HG03196 (cell line): Measurements from ENCODE around the gene DONSON.
A peak's percentile ranks its signal among the peaks of the same experiment; 100 is the strongest.

ENCODE experiments used
- ATAC-seq: cut with Tn5 transposase; IDR thresholded peaks from one replicate; pipeline ENCODE4 v1.9.1; 2021; ENCODE audit not compliant: unreplicated experiment

Gene DONSON

GRCh38 chr21:33541756-33542639 lies 46.5 kb downstream of the DONSON start, which contains the start of gene GART:
GART (minus strand) TSS chr21:33542117; CDS start chr21:33539315, 2,802 bp downstream.
- peak; percentile 57 for ATAC-seq

DNA sequence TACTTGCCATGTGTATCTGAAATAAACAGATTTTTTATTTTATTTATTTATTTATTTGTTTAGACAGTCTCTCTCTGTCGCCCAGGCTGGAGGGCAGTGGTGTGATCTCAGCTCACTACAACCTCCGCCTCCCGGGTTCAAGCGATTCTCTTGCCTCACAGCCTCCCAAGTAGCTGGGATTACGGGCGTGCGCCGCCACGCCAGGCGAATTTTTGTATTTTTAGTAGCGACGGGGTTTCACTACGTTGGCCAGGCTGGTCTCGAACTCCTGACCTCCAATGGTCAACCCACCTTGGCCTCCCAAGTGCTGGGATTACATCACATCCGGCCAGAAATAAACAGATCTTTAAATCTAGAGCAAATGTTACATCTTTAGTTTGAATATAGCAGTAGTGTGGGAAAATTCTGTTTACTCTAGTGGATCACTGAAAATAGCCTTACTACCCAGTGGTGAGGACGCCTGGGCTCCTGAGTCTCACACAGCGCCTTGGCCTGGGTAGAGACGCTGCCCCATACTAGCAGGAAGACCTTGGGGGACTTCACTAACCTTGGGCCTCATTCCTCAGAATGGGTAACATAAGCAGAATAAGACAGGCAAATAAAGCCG lies 47.3 kb downstream of the DONSON start:
- no peak for ATAC-seq

DNA sequence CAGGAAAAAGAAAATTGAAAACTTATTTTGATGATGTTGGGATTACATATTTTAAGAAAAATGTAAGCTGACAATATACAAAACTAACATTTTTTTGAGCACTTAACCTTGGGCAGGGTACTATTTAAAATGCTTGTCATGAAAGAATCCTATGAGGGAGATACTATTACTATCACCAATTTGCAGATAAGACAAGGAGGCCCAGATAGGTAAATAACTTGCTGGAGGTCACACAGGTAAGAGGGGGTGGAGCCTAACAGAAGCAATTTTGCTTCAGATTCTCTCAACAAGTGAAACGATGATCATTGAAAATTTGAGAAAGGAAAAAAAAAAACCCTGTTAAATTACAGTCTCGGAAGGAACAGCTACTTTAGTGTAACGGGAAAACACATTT lies 47.8 kb downstream of the DONSON start:
- no peak for ATAC-seq

GRCh38 chr21:33539616-33540015 lies 48.9 kb downstream of the DONSON start:
- no peak for ATAC-seq

DNA sequence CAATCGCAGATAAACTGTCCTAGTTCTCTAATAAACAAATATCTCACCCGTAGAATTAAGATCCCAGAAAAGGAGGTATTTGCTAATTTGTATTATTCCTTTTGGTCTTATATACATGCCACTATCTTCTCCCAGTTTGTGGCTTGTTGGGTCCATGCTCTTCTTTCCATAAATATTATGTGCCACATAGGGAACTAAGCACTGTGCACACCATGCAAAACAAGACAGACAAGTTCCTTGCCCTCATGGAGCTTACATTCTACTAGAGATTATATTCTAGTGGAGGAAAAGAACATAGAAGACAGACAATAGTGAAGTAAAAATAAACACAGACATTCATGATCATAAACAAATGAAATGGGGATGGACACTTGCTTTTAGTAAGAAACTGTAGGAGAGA lies 51.3 kb downstream of the DONSON start:
- ATAC-seq: no peak

DNA sequence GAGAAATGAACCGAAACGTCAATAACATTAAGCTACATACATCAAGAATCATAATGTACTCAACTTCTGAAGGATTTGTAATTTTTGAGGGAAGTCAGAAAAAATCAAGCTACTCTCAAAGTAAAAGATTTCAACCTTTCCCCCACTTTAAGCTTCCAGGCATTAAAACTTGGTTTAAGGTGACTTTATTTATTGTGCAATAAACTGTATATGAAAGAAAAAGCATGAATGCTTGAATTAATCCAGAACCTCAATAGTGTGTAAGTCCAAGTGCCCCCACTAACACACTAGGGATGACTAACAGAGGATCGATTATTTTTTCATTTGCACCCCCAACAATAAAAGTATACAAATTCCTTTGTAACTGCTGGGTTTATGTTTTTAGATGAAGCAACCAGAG lies 57.5 kb downstream of the DONSON start:
- ATAC-seq: no peak
